A673 (cell line): Measurements from ENCODE around the gene LCN15. TPM values are rescaled to one million over a fixed set of nuclear protein-coding genes. Genes with fewer than 3 reads are reported as not detected.
"Not testable (repeated sequence)": the region's sequence is repeated elsewhere in the genome, so short reads cannot be mapped to it uniquely, and the experiment has no call there.

Experiments used
- BruUV-seq: library from RNA; stranded (reverse); fragments of 400-500 nt; replicated peaks from 2 replicates; lab custom pipeline; 2021; lab: Mats Ljungman, UMichigan
- CTCF ChIA-PET: fragments of 300-600 bp; sonication (Branson Sonifier 250); formaldehyde crosslinking; loops from one replicate; lab custom pipeline; 2022; ENCODE audit warnings: antibody characterized with exemption; lab: Charles Lee
- POLR2A ChIA-PET: fragments of 300-600 bp; sonication (Branson Sonifier 250); formaldehyde crosslinking; loops from one replicate; lab custom pipeline; 2022; ENCODE audit warnings: antibody characterized with exemption; ENCODE audit not compliant: low non-redundant PET; lab: Charles Lee
- DNase-seq: peaks from one replicate; pipeline ENCODE4 v3.0.0-alpha.2; 2015; ENCODE audit warnings: low spot score
- H3K27ac ChIP-seq: fragments of 200-600 bp; sonication (generic); 2 replicates; pipeline ENCODE4 v1.5.1; 2016; ENCODE audit warnings: mixed run types, low read depth, mild to moderate bottlenecking, mixed read lengths, antibody characterized with exemption, low read length; ENCODE audit not compliant: poor library complexity, severe bottlenecking
- H3K27me3 ChIP-seq: fragments of 200-600 bp; sonication (generic); replicated peaks from 2 replicates; pipeline ENCODE4 v1.6.1; 2017; ENCODE audit warnings: mixed run types, low read depth, mild to moderate bottlenecking, mixed read lengths, antibody characterized with exemption, low read length; ENCODE audit not compliant: insufficient read depth, poor library complexity
- H3K36me3 ChIP-seq: fragments of 200-600 bp; sonication (generic); 2 replicates; pipeline ENCODE4 v1.6.1; 2016; ENCODE audit warnings: mixed run types, mild to moderate bottlenecking, mixed read lengths, antibody characterized with exemption, low read length; ENCODE audit not compliant: insufficient read depth, poor library complexity, severe bottlenecking
- H3K4me1 ChIP-seq: fragments of 200-600 bp; sonication (generic); 2 replicates; pipeline ENCODE4 v1.6.1; 2017; ENCODE audit warnings: mixed run types, mild to moderate bottlenecking, mixed read lengths, antibody characterized with exemption, low read length; ENCODE audit not compliant: insufficient read depth, poor library complexity, severe bottlenecking
- H3K4me3 ChIP-seq: fragments of 200-600 bp; sonication (generic); 2 replicates; pipeline ENCODE4 v1.5.1; 2016; ENCODE audit warnings: low read depth, mixed run types, mild to moderate bottlenecking, mixed read lengths, low read length; ENCODE audit not compliant: poor library complexity, severe bottlenecking
- H3K9me3 ChIP-seq: fragments of 200-600 bp; sonication (generic); 2 replicates; pipeline ENCODE4 v1.6.1; 2016; ENCODE audit warnings: mixed run types, low read depth, mild to moderate bottlenecking, mixed read lengths, antibody characterized with exemption, low read length; ENCODE audit not compliant: poor library complexity, severe bottlenecking
- CTCF ChIP-seq: fragments of 300-800, 200-600 bp; sonication (generic); conservative IDR thresholded peaks from 2 replicates; pipeline ENCODE4 v1.5.1; 2017; ENCODE audit warnings: low read depth, mild to moderate bottlenecking, antibody characterized with exemption, low read length, moderate library complexity, mixed read lengths
- EZH2 ChIP-seq: fragments of 200-600 bp; sonication (generic); IDR thresholded peaks from 2 replicates; pipeline ENCODE4 v1.6.1; 2017; ENCODE audit warnings: borderline replicate concordance, low read depth, mild to moderate bottlenecking, mixed read lengths, antibody characterized with exemption, low read length; ENCODE audit not compliant: poor library complexity, severe bottlenecking
- intact Hi-C: fragments of 100-400 bp; cut with micrococcal nuclease; formaldehyde crosslinking; loops from one replicate; pipeline ENCODE4 v1.10.0; 2022; ENCODE audit not compliant: unreplicated experiment
- total RNA-seq: library from RNA; stranded (reverse); gene quantifications from 2 replicates; pipeline ENCODE4 v1.2.3, GENCODE V29; 2021

Gene LCN15
- total RNA-seq, 1 experiment from 2014 or later = not detected

- Histone ChIP-seq H3K27ac (no peak overlapping the region), H3K27me3 (no peaks in the 10 kb centered on the region), H3K36me3 (no peaks in the 10 kb centered on the region), H3K9me3 (no peaks in the 10 kb centered on the region), H3K4me3 (no peak overlapping the region), H3K4me1 (peaks cover 22% of the 10 kb centered on the region)
- POLR2A ChIA-PET = no interaction called here
- CTCF ChIA-PET = no interaction called here
- BruUV-seq = no TSS peak
- no peak for DNase-seq
- TF ChIP-seq CTCF (no peak), EZH2 (no peak)
- intact Hi-C loops = no loop called here
Measured at GRCh38 chr9:136798708-136799078, 34.4 kb upstream of the LCN15 start.

- DNase-seq, H3K4me3 ChIP-seq, CTCF ChIA-PET, intact Hi-C loops, H3K36me3 ChIP-seq, H3K9me3 ChIP-seq, H3K27me3 ChIP-seq, POLR2A ChIA-PET, BruUV-seq, H3K27ac ChIP-seq: not testable (repeated sequence)
- peaks cover 28% of the 10 kb centered on the region for H3K4me1 ChIP-seq
Measured at GRCh38 chr9:136796775-136797347, 32.5 kb upstream of the LCN15 start.

DNA sequence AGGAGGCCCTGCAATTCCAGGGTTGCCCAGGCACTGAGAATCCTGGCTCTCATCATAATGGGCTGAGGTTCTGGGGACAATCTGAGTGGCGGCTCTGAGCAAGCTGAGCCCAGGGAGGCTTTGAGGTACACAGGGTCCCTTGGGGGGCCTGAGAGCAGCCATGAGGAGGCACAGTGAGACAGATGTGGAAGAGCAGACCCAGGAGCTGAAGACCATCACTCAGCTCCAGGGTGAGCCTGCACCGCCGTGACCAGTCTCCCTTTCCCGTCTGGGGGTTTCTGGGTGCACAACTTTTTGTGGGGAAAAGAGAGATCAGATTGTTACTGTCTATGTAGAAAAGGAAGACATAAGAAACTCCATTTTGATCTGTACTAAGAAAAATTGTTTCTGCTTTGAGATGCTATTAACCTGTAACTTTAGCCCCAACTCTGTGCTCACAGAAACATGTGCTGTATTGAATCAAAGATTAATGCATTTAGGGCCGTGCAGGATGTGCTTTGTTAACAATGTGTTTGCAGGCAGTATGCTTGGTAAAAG is 32.0 kb upstream of the LCN15 start, which contains the start of gene CCDC183:
Gene CCDC183, plus strand, starts transcription at position 101 of the 537 bp plus-strand sequence. Its CDS starts 60 bp downstream, at position 161.
- CTCF ChIA-PET = no interaction called here
- POLR2A ChIA-PET = no interaction called here
- intact Hi-C loops = no loop called here

More for the DNA sequence above, 32.0 kb upstream of the LCN15 start, which contains the start of gene CCDC183:
- H3K4me1 ChIP-seq = peaks cover 30% of the 10 kb centered on the region
- no peak within 1 kb of the TSS for H3K4me3 ChIP-seq
- no peak for DNase-seq
- no peaks in the 10 kb centered on the region for H3K27me3 ChIP-seq
- TF ChIP-seq CTCF (no peak), EZH2 (no peak)
- H3K9me3 ChIP-seq = no peaks in the 10 kb centered on the region
- H3K36me3 ChIP-seq = no peaks in the 10 kb centered on the region
- BruUV-seq = no TSS peak
- H3K27ac ChIP-seq = no peak within 1 kb of the TSS
